DMS53 (cell line): ENCODE measurements around the gene MVB12B.

Source experiments
- DNase-seq: peaks from one replicate; lab custom pipeline; 2025; lab: John Stamatoyannopoulos, UW

Gene MVB12B

GRCh38 chr9:126520453-126520852 lies 193.8 kb downstream of the MVB12B start:
- DNase-seq: no peak

GRCh38 chr9:126521089-126521488 lies 194.5 kb downstream of the MVB12B start:
- DNase-seq: no peak

GRCh38 chr9:126521551-126521950 lies 194.9 kb downstream of the MVB12B start:
- DNase-seq: no peak

- DNase-seq: no peak
These were observed 195.5 kb downstream of the MVB12B start for GRCh38 chr9:126521976-126522590.

- DNase-seq: no peak
These were observed 196.2 kb downstream of the MVB12B start for GRCh38 chr9:126522612-126523356.

- DNase-seq: peak; percentile 22
These were observed 197.0 kb downstream of the MVB12B start for GRCh38 chr9:126523611-126524111.

GRCh38 chr9:126524353-126525077 lies 197.9 kb downstream of the MVB12B start:
- no peak for DNase-seq

- DNase-seq: no peak
These were observed 199.8 kb downstream of the MVB12B start for GRCh38 chr9:126526218-126527108.

GRCh38 chr9:126527109-126527825 lies 200.6 kb downstream of the MVB12B start:
- no peak for DNase-seq

GRCh38 chr9:126528111-126528510 lies 201.5 kb downstream of the MVB12B start:
- no peak for DNase-seq

- DNase-seq: no peak
These were observed 202.3 kb downstream of the MVB12B start for GRCh38 chr9:126528915-126529314.

GRCh38 chr9:126531035-126531571 lies 204.5 kb downstream of the MVB12B start:
- DNase-seq: no peak

GRCh38 chr9:126531591-126531990 lies 205.0 kb downstream of the MVB12B start:
- no peak for DNase-seq

GRCh38 chr9:126532019-126532462 lies 205.4 kb downstream of the MVB12B start:
- no peak for DNase-seq

GRCh38 chr9:126532489-126532888 lies 205.9 kb downstream of the MVB12B start:
- DNase-seq: no peak

- no peak for DNase-seq
These were observed 206.6 kb downstream of the MVB12B start for GRCh38 chr9:126532951-126533925.

- no peak for DNase-seq
These were observed 207.3 kb downstream of the MVB12B start for GRCh38 chr9:126533926-126534310.

- no peak for DNase-seq
These were observed 208.0 kb downstream of the MVB12B start for GRCh38 chr9:126534431-126535186.

GRCh38 chr9:126536131-126536530 lies 209.5 kb downstream of the MVB12B start:
- no peak for DNase-seq
